Uterus (tissue), 4 donors: ENCODE measurements around the gene FIGNL1. TPM values are rescaled to one million over a fixed set of nuclear protein-coding genes. Genes with fewer than 3 reads are reported as not detected.

ENCODE experiments used
- DNase-seq, 2 donors: peaks; one replicate each; pipeline ENCODE4 v3.0.0-alpha.2; 2019 to 2020
- H3K27ac ChIP-seq, 2 donors: fragments of 200-600 bp; sonication (generic); 1 replicate in 1 of 2; 2 replicates in 1 of 2; pipeline ENCODE4 v1.5.1; 2016 to 2018
- H3K27me3 ChIP-seq, 2 donors: fragments of 200-600 bp; sonication (generic); one replicate each; pipeline ENCODE4 v1.5.1; 2018 to 2019; ENCODE audit warnings: control low read depth in 1 of 2
- H3K36me3 ChIP-seq, 2 donors: fragments of 200-600 bp; sonication (generic); one replicate each; pipeline ENCODE4 v1.5.1; 2019; ENCODE audit warnings: control low read depth in 1 of 2
- H3K4me1 ChIP-seq, 2 donors: fragments of 200-600 bp; sonication (generic); one replicate each; pipeline ENCODE4 v1.5.1; 2018 to 2019; ENCODE audit warnings: control low read depth in 1 of 2
- H3K4me3 ChIP-seq, 2 donors: fragments of 200-600 bp; sonication (generic); 1 replicate in 1 of 2; 2 replicates in 1 of 2; pipeline ENCODE4 v1.5.1; 2018 to 2019; ENCODE audit warnings: mild to moderate bottlenecking in 1 of 2
- H3K9me3 ChIP-seq, 2 donors: fragments of 200-600 bp; sonication (generic); one replicate each; pipeline ENCODE4 v1.5.1; 2019; ENCODE audit warnings: control low read depth in 1 of 2
- CTCF ChIP-seq, 4 experiments: fragments of 200-600 bp in 2 of 4; fragments of 450-650 bp in 2 of 4; sonication (generic) in 2 of 4; IDR thresholded peaks; one replicate each; pipeline ENCODE4 v1.5.1; 2016 to 2019; ENCODE audit warnings: antibody characterized with exemption in 4 of 4, mild to moderate bottlenecking in 2 of 4, moderate library complexity in 1 of 4
- POLR2A ChIP-seq, 2 donors: fragments of 450-650 bp; IDR thresholded peaks; one replicate each; pipeline ENCODE4 v1.6.1; 2016; ENCODE audit warnings: antibody characterized with exemption in 2 of 2, mild to moderate bottlenecking in 1 of 2, moderate library complexity in 1 of 2
- intact Hi-C: fragments of 100-400 bp; cut with DNase I; formaldehyde crosslinking; loops from one replicate; pipeline ENCODE4 v1.15.1; 2023; ENCODE audit warnings: low total_unique reads
- total RNA-seq, 4 donors: library from RNA; depleted of rRNA in 3 of 4; stranded (reverse); fragments of >200 nt in 3 of 4; gene quantifications; one replicate each; pipeline versions ENCODE4 v1.1.0 to v1.2.4, GENCODE V29; 2014 to 2023
- donor health status: DM: yes; HTN: yes; CAD: no.

The FIGNL1 gene
- total RNA-seq, 4 donors from 2014 or later: 14.2 to 48.2 (median 16.4) TPM

- Histone ChIP-seq H3K4me1 (peaks cover 0 to 4% of the 10 kb centered on the region in 2 donors), H3K4me3 (no peak overlapping the region), H3K27me3 (no peaks in the 10 kb centered on the region), H3K36me3 (no peaks in the 10 kb centered on the region), H3K27ac (no peak overlapping the region), H3K9me3 (no peaks in the 10 kb centered on the region)
- intact Hi-C loops: no loop called here
- no peak for DNase-seq
- TF ChIP-seq POLR2A (IDR thresholded peaks at IDR 0.05): no peak
- no peak for TF ChIP-seq CTCF (IDR thresholded peaks at IDR 0.05)
Measured at GRCh38 chr7:50495746-50496145, 45.6 kb upstream of the FIGNL1 start.

- Histone ChIP-seq H3K9me3 (no peaks in the 10 kb centered on the region), H3K4me3 (no peak overlapping the region), H3K4me1 (peaks cover 0 to 4% of the 10 kb centered on the region in 2 donors), H3K27me3 (no peaks in the 10 kb centered on the region), H3K36me3 (no peaks in the 10 kb centered on the region), H3K27ac (no peak overlapping the region)
- no peak for DNase-seq
- intact Hi-C loops: no loop called here
- TF ChIP-seq CTCF (IDR thresholded peaks at IDR 0.05) (no peak), POLR2A (IDR thresholded peaks at IDR 0.05) (no peak)
Measured at GRCh38 chr7:50492770-50493519, 42.8 kb upstream of the FIGNL1 start.

- H3K4me3 ChIP-seq: no peak overlapping the region
- TF ChIP-seq CTCF (IDR thresholded peaks at IDR 0.05) (no peak), POLR2A (IDR thresholded peaks at IDR 0.05) (no peak)
- intact Hi-C loops: no loop called here
- H3K27me3 ChIP-seq: no peaks in the 10 kb centered on the region
- H3K4me1 ChIP-seq: no peaks in the 10 kb centered on the region
- H3K27ac ChIP-seq: no peak overlapping the region
- no peaks in the 10 kb centered on the region for H3K9me3 ChIP-seq
- no peak for DNase-seq
- no peaks in the 10 kb centered on the region for H3K36me3 ChIP-seq
Measured at GRCh38 chr7:50491943-50492342, 41.8 kb upstream of the FIGNL1 start.

DNA sequence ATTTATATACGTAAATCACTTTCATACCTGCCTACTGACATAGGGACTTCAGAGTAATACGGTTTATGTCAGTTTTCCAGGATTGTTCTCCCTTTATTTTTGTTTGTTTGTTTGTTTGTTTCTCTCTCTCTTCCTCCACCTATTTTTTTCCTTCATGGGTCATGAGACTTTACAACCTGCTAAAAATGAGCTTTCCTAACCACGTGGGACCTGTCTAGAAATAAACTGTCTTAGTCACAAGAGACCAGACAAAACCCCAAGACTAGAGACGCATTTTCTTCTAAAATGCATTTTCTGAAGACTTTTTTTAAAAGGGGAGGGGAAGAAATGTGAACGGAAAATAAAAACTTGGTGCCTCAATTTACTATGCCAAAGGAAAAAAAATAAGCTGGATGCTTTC, 41.1 kb upstream of the FIGNL1 start:
- DNase-seq: no peak
- intact Hi-C loops: no loop called here
- TF ChIP-seq POLR2A (IDR thresholded peaks at IDR 0.05): no peak
- TF ChIP-seq CTCF (IDR thresholded peaks at IDR 0.05): no peak
- H3K27me3 ChIP-seq: no peaks in the 10 kb centered on the region
- no peak overlapping the region for H3K27ac ChIP-seq
- no peak overlapping the region for H3K4me3 ChIP-seq
- H3K36me3 ChIP-seq: no peaks in the 10 kb centered on the region
- no peaks in the 10 kb centered on the region for H3K9me3 ChIP-seq
- H3K4me1 ChIP-seq: no peaks in the 10 kb centered on the region

- H3K27me3 ChIP-seq: no peaks in the 10 kb centered on the region
- no peak for TF ChIP-seq POLR2A (IDR thresholded peaks at IDR 0.05)
- no peak for TF ChIP-seq CTCF (IDR thresholded peaks at IDR 0.05)
- no peak overlapping the region for H3K27ac ChIP-seq
- no peaks in the 10 kb centered on the region for H3K36me3 ChIP-seq
- no peak for DNase-seq
- intact Hi-C loops: no loop called here
- H3K4me3 ChIP-seq: no peak overlapping the region
- no peaks in the 10 kb centered on the region for H3K4me1 ChIP-seq
- no peaks in the 10 kb centered on the region for H3K9me3 ChIP-seq
Measured at GRCh38 chr7:50488379-50488778, 38.2 kb upstream of the FIGNL1 start.
